Measurements from ENCODE around the gene FAM120C.

DNA sequence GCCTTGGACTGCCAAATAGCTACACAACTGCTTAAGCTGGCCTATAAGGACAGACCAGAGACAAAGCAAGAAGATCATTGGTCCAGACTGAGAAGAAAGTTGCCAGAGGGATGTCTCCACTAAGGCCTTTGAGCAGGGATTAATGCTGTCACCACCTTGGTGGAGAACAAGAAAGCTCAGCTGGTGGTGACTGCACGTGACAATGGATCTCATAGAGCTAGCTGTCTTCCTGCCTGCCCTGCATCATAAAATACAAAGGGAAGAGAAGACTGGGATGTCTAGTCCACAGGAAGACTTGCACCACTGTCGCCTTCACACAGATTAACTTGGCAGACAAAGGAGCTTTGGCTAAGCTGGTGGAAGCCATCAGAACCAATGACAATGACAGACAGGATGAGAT, 40.5 kb upstream of the FAM120C start:
- TF ChIP-seq POLR2AphosphoS5 (IDR thresholded peaks at IDR 0.05; ENCODE audit: borderline replicate concordance, low read depth, low read length), result no peak
- TF ChIP-seq EZH2 (IDR thresholded peaks at IDR 0.05), result no peak
